HG02759 (cell line): ENCODE measurements around the gene RABGAP1L.
"Not testable (repeated sequence)": the region's sequence is repeated elsewhere in the genome, so short reads cannot be mapped to it uniquely, and the experiment has no call there.

ENCODE experiments used
- ATAC-seq: cut with Tn5 transposase; IDR thresholded peaks from one replicate; pipeline ENCODE4 v1.9.1; 2021; ENCODE audit warnings: mild to moderate bottlenecking, moderate library complexity; ENCODE audit not compliant: unreplicated experiment

The RABGAP1L gene

GRCh38 chr1:175044591-175044990, 885.3 kb downstream of the RABGAP1L start:
- not testable (repeated sequence) for ATAC-seq
